Liver (tissue), 3 donors: ENCODE measurements around the gene ZC3H18.

Source experiments
- FOXA1 ChIP-seq: IDR thresholded peaks from 2 replicates; pipeline ENCODE4 v1.6.1; 2016; ENCODE audit warnings: antibody characterized with exemption
- GABPA ChIP-seq, 2 donors: IDR thresholded peaks in 1 of 2; conservative IDR thresholded peaks in 1 of 2; 2 replicates each; pipeline ENCODE4 v1.6.1; 2016; ENCODE audit warnings: antibody characterized with exemption in 2 of 2, mild to moderate bottlenecking in 1 of 2, moderate library complexity in 1 of 2
- JUND ChIP-seq, 2 donors: IDR thresholded peaks; 2 replicates each; pipeline ENCODE4 v1.6.1; 2016; ENCODE audit warnings: antibody characterized with exemption in 2 of 2
- RAD21 ChIP-seq, 2 donors: IDR thresholded peaks; 2 replicates each; pipeline ENCODE4 v1.6.1; 2016; ENCODE audit warnings: antibody characterized with exemption in 2 of 2, mild to moderate bottlenecking in 2 of 2
- SP1 ChIP-seq: IDR thresholded peaks from 2 replicates; pipeline ENCODE4 v1.6.1; 2018; ENCODE audit warnings: antibody characterized with exemption, mild to moderate bottlenecking
- TAF1 ChIP-seq: conservative IDR thresholded peaks from 2 replicates; pipeline ENCODE4 v1.6.1; 2016; ENCODE audit warnings: antibody characterized with exemption, mild to moderate bottlenecking
- YY1 ChIP-seq: IDR thresholded peaks from 2 replicates; pipeline ENCODE4 v1.6.1; 2016; ENCODE audit warnings: antibody characterized with exemption, mild to moderate bottlenecking
- TF ChIP-seq, protein P1 (sequence below): IDR thresholded peaks from 2 replicates; pipeline ENCODE4 v1.6.1; 2016; ENCODE audit warnings: antibody characterized with exemption, mild to moderate bottlenecking
- TF ChIP-seq, protein P2 (sequence below): fragments of 150-350 bp; IDR thresholded peaks from 2 replicates; pipeline ENCODE4 v1.5.1; 2017; ENCODE audit warnings: improper control_type of control experiment, low read depth, low read length; ENCODE audit not compliant: missing input control
- donor health status: healthy.
- donor health status: healthy.

DNA sequence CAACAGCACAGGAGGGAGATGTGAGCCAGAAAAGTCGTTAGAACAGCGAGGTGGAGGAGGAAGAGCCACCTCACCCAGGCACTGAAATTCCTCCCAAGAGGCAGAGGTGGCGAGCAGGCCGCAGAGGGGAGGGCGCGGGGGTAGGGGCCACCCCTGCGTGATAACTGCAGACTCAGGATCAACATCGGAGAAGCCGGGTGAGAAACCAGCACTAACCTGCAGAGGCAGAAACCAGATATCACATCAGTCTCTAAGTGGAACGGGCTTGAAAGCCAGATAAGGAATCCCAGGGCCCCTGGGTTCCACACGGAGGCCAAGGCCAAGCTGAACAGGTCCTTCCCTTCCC, 39.4 kb upstream of the ZC3H18 start:
- TF ChIP-seq, protein P1, sequence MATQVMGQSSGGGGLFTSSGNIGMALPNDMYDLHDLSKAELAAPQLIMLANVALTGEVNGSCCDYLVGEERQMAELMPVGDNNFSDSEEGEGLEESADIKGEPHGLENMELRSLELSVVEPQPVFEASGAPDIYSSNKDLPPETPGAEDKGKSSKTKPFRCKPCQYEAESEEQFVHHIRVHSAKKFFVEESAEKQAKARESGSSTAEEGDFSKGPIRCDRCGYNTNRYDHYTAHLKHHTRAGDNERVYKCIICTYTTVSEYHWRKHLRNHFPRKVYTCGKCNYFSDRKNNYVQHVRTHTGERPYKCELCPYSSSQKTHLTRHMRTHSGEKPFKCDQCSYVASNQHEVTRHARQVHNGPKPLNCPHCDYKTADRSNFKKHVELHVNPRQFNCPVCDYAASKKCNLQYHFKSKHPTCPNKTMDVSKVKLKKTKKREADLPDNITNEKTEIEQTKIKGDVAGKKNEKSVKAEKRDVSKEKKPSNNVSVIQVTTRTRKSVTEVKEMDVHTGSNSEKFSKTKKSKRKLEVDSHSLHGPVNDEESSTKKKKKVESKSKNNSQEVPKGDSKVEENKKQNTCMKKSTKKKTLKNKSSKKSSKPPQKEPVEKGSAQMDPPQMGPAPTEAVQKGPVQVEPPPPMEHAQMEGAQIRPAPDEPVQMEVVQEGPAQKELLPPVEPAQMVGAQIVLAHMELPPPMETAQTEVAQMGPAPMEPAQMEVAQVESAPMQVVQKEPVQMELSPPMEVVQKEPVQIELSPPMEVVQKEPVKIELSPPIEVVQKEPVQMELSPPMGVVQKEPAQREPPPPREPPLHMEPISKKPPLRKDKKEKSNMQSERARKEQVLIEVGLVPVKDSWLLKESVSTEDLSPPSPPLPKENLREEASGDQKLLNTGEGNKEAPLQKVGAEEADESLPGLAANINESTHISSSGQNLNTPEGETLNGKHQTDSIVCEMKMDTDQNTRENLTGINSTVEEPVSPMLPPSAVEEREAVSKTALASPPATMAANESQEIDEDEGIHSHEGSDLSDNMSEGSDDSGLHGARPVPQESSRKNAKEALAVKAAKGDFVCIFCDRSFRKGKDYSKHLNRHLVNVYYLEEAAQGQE = no peak
- TF ChIP-seq TAF1 = no peak
- no peak for TF ChIP-seq FOXA1
- TF ChIP-seq SP1 = no peak
- TF ChIP-seq, protein P2, sequence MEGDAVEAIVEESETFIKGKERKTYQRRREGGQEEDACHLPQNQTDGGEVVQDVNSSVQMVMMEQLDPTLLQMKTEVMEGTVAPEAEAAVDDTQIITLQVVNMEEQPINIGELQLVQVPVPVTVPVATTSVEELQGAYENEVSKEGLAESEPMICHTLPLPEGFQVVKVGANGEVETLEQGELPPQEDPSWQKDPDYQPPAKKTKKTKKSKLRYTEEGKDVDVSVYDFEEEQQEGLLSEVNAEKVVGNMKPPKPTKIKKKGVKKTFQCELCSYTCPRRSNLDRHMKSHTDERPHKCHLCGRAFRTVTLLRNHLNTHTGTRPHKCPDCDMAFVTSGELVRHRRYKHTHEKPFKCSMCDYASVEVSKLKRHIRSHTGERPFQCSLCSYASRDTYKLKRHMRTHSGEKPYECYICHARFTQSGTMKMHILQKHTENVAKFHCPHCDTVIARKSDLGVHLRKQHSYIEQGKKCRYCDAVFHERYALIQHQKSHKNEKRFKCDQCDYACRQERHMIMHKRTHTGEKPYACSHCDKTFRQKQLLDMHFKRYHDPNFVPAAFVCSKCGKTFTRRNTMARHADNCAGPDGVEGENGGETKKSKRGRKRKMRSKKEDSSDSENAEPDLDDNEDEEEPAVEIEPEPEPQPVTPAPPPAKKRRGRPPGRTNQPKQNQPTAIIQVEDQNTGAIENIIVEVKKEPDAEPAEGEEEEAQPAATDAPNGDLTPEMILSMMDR = no peak
- no peak for TF ChIP-seq YY1
- TF ChIP-seq RAD21 (IDR thresholded peaks at IDR 0.05) = no peak
- TF ChIP-seq GABPA (IDR thresholded peaks at IDR 0.05 in 1 of 2, conservative IDR thresholded peaks at IDR 0.05 in 1 of 2) = no peak
- no peak for TF ChIP-seq JUND (IDR thresholded peaks at IDR 0.05)
